HG02943 (cell line): ENCODE measurements around the gene PPM1H.

Experiments used
- ATAC-seq: cut with Tn5 transposase; IDR thresholded peaks from one replicate; pipeline ENCODE4 v1.9.1; 2021; ENCODE audit warnings: mild to moderate bottlenecking, low read depth, moderate library complexity; ENCODE audit not compliant: unreplicated experiment

The PPM1H gene

DNA sequence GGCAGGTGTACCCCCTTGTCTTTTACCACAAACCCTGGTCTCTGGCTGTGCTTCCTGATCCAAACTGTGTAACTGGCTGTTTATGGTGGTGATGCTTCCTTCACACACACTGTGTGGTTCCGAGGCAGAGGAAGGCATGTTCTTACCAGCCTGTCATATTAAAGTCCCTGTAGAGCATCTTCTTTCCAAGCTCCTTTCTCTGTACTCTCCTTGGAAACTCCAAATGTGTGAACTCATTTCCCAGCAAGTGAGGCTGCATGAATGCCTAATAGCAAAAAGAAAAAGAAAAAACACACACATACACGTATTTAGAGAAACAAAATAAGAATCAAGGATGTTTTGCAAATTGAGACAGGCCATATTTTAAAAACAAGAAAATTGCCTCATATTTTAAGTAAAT lies 214.9 kb downstream of the PPM1H start:
- no peak for ATAC-seq

DNA sequence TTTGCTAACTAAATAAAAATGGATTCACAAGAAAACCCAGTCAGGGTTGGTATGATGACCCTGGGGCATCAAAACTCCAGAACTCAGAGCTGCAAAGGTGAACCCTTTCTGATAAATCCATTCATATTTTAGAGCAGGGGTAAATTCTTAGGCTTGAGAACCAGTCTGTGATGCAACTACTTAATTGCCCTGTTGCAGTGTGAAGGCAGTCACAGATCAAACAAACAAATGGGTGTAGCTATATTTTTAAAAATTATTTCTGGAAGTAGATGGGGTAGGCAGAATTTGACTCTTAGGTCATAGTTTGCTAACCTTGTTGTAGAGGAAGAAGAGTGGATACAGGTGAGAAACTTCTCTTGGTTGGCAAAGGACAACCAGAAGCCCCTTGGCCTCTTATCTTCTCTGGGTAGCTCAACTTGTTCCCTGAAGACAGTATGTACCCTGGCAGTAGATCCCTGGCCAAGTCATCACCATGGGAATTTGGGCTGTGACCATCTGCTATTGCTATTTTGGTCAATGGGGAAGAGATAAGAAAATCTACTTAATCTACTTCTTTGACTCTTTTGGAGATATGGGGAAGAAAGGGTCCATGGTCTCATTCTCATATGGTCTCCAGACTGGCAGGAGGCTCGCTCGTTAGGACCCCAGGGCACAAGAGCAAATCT lies 216.1 kb downstream of the PPM1H start:
- no peak for ATAC-seq

DNA sequence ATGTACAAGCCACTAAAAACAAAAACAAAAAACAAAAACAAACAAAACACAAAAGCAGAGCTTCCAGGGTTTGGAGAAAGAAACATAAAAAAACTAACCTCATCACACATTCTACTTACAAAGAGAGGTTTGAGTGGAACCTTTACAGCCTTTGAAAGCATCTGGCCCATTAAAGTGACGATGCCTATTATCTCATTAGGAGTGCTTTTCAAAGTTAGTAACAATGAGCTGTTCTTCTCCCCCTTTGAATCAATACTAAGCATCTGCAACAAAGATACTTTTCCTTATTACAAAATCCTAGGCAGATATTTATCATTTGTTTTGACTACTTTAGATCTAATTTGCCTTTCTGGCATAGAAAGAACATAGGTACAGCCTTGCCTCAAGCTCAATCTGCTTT lies 217.3 kb downstream of the PPM1H start:
- no peak for ATAC-seq

DNA sequence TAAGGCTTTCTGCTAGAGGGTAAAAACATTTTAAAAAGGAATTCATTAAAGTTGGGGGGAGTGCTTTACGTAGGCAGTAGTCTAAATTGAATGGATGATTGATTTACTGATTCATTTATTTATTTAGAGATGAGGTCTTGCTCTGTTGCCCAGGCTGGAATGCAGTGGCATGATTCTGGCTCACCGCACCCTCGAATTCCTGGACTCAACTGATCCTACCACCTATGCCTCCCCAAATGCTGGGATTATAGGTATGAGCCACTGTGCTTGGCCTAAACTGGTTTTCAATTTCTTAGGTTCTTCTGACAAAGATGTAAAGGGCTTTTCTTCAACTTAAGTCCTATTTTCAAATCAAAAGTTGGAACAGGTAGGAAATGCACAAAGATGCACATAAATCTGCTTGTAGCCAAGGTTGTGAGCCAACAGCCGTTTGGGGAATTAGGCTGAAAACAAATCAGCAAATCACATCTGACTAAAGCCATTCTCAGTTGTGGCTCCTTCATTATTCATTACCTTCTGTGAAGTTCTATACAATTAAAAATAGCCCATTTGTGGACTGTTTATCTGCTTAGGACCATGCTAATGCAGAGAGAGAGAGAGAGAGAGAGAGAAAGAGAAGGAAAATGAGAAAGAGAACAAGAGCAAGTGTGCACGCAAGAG lies 218.0 kb downstream of the PPM1H start:
- no peak for ATAC-seq

DNA sequence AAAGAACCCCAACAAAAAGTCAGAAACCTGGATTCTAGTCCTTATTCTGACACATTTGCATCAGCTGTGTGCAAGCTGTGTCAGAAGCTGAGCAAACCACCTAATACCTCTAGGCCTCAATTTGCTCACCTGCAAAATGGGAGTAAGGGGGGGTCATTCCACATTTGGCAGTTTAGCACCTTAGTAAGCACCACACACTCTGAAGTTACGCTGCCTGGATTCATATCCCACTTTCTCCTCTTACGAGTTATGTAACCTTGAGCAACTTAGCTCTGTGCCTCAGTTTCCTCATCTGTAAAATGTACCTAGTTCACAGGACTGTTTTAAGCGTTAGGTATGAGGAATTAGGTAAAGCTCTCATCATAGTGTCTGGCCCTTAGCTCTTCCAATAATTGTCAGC lies 218.9 kb downstream of the PPM1H start:
- no peak for ATAC-seq

DNA sequence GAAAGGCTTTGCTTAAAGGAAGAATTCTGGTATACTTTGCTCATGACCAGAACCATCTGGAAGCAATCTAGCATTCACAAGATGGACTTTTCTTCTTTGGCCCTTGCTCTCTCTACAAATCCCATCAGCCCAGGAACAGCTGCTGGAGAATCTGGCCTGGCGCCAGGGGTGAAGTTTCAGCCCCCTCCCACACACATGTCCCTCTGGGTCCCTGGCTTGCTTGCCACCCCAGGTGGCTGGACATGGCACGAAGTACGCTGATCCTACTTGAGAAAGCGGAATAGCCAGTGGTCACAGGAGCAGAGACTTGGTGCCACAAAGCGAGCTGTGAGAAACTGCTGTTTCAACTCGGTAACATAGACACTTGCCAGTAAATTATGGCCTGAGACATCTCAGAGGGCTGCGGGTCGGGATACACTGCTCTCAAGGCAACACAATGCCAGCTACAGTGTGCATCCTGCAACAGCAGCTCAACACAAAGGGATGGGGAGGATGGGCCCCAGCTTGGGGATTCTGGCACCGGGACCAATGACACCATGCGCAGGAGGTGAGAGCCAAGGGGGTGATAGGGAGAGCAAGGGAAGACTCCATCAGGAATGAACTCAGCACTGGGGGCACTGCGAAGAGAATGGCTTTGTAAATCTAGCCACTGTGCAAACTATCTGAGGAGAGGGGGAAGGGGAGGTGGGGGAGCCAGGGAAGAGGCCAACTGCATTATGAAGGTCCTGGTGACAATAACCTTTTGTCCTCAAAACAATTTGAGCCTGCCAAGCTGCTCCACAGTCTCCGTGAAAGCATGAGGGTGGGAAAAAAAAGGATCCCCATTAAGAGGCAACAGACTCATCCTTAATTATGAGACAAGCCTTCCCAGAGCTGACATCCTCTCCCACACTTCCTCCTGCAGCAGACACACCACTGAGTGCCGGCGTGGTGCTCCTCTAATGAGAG lies 219.9 kb downstream of the PPM1H start:
- ATAC-seq = no peak

DNA sequence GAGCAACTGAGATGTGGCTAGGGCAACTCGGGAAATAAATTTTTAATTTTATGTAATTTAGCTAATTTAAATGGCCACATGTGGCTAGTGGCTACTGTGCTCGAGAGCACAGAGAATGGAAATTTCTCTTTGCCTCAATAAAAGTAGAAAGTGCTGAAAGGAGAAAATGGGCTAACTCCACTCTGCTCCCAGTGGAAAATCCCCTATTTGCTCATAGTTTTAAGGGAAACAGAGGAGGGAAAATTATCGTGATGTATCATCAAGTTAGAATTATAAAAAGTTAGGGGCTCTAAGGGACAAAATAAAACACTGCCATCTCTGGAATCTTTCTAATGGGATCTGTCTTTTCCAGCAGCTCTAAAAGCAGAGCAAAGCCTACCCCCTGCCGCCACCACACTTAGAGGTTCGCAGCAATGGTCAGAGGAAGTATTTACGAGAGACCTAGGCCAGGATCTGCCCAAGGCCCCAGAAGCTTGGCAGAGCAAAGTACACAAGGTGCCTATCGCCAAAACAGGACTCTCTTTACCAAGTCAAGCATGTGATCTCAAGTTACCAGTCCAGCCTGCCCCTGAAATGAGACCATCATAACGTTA lies 220.7 kb downstream of the PPM1H start:
- ATAC-seq = no peak

DNA sequence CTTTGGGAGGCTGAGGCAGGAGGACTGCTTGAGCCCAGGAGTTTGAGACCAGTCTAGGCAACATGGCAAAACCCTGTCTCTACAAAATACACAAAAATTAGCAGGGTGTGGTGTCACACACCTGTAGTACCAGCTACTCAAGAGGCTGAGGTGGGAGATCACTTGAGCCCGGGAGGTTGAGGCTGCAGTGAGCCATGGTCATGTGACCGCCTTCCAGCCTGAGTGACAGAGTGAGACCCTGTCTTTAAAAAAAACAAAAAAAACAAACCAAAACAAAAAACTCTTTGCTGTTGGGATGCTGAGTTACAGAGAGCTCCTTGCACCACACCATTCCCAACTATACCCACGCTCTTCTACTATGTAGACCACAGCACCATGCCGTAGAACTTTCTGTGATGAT lies 221.2 kb downstream of the PPM1H start:
- ATAC-seq = no peak

DNA sequence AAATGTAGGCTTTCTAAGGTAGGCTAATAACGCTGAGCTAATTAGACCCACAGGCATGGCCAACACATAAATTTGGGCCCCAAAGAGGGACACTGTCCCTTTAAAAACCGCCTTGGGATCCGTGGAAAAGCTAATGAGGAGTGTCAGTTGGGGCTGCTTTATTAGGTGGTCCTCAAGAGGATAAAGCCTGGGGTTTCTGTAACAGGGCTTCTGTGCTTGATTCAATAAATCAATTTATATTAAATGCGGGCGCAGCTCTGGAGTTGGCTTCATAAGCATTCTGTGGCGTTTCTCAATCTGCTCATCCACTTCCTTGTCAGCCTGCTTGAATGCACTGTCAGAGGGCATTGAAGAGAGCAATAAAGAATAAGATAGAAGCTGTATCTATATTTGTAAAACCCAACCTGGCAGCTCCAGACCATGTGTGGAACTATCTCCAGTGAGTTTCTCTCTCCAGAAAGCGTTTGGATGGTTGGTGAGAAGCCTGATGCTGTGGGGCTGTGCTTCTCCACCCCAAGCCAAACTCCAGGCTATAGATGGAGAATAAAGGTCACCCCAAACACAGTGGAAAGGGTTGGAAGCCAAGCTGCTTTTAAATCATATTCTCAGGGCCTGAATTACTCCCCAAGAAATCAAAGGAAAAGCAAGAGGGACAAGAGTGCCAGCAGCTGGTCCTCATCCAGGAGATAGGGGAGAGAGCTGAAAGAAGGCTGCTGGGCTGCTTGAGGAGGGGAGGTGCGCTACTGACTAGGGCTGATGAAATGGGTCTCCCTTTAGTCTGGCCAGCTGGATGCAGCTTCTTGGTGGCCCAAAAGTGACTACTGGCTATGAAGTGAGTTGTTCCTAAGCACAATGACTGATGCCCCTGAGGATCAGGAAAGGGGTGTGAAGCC lies 222.0 kb downstream of the PPM1H start:
- ATAC-seq = no peak

DNA sequence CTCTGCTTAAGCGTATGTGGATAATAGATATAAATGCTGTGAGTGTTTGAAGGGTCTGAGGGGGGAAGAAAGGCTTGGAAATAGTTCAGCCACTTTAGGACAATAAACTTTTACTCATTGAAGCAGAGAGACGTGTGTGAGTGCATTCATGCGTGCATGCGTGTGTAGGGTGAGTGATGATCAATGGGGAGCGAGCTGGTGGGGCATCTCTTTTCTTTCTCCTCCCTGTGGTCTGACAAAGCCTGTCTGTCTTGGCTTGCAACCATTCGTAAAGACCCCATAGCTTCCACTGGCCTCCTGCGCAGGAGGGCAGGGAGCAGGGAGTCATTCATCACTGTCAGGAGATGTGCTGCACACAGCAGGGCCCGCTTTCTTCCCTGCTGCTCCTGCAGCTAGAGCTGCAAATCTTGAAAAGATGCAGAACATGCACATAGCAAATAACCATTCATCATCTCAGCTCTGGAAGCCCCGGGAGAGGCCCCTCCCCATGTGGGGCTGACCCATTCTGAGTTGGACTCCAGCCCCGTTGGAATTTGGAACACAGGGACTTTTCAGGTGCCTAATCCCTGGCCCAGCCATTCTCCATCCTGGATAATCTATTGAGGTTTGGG lies 223.2 kb downstream of the PPM1H start:
- no peak for ATAC-seq

DNA sequence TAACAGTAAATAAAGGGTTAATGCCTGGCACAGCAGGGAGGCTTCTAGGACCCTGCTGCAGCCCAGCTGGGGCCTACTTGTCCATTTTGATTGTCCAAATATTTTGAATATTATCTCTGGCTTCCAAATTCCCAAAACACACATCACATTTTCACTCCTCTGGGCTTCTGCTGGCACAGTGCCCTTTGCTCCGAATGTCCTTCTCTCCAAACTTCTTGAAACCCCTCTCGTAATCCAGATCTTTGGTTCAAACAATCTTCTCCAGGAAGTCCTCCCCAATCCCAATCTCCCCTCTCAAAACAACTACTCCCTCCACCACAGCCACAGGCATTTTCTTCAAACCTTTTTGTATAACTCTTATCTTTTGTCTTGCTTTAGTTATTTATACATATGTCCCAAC lies 225.6 kb downstream of the PPM1H start:
- ATAC-seq = no peak

DNA sequence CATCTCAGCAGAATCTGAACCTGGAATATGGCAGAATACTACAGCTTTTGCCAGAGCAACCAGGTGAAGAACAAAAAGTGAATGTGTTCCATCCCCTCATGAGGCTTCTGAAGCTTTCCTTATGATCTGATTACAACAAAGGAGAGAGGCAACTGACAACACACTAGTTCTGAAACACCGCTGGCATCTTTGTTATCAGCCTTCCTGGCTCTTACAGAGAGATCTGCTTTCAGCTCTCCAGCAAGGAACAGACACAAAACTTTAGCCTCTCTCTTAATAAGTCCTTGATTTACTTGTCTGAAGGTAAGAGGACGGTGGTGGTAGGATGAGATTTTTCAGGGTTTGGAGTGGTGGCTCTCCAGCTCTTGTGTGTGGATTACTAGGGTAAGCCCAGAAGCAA lies 227.0 kb downstream of the PPM1H start:
- no peak for ATAC-seq

DNA sequence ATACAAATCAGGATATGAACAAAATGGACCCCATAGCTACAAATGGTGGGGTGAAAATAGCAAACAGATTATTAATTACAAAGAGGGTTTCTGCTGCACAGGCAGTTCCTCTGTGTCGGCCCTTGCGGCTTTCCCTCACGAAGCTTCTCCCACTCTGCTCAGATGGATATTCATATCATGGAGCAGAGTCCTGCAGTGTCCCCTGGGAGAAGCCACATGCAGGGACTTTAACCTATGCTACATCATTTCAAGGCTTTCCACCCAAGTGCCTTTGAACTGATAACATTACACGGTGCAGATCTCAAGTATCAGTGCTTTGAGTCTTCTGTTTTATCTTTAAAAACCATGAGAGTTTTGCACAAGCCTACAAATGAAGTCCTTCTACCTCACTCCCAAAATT lies 229.1 kb downstream of the PPM1H start:
- no peak for ATAC-seq

DNA sequence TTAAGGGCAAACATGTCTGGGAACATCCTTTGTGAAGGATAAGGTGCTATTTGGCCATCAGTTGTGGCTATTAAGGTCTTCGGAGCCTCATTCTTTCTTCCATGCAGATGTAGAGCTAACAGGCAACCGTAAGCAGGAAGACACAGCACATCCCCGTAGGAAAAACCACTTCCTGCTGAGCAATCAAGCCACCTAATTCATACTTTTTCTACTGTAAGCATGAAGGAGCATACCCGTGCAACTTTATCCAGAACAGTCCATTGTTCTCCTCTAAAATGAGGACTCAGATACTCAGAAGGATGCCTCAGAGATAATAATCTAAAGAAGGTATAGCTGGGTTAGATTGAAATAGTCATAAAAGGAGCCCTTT lies 232.0 kb downstream of the PPM1H start:
- ATAC-seq = no peak

DNA sequence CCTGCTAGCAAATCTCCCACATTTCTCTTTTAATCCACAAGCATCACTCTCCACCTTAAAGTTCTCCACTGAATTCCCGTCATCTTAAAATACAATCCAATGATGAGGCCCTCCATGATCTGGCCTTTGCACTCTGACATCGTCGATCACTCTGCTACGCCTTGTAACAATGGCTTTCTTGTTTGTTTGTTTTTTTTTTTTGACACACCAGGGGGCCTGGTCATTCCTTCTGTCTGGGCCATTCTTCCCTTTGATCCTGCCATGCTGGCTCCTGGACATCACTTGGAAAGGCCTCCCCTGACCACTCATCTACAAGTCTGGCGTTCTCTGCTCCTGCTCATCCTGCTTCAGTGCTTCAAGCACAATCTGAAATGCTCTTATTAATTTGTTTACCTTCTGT lies 233.5 kb downstream of the PPM1H start:
- no peak for ATAC-seq

DNA sequence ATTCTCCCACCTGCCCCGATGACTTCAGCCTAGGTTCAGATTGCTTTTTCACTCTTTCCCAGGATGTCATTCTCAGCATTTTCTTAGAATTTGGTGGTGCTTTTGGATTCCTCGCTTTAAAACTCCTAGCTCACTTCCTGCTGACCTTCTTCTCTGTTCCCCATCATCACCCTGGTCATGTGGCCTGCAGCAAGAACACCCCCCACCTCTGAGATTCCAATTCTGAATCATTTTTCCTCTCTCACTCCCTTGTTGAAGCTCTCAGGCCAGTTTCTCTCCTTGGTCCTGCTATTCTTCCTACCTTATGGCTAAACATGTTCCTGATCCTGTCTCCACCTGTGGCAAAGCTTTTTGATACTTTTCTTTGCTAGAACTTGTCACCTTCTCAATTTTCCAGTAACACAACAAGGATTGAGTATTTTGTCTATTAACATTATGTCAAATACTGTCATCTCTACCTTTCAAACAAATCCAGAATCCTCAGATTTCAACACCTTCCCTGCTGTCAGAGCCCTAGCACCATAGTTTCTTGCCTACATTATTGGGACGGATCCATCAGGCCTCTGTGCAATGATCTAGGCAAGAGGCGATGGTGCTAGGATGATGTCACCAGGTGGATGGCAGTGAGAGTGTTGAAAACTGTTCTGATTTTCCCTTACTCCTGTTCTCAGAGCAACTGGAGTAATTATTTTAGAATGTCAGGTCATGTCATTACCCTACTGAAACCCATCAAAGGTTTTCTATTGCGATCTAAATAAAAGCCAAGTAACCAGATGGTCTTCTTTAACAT lies 234.7 kb downstream of the PPM1H start:
- no peak for ATAC-seq

DNA sequence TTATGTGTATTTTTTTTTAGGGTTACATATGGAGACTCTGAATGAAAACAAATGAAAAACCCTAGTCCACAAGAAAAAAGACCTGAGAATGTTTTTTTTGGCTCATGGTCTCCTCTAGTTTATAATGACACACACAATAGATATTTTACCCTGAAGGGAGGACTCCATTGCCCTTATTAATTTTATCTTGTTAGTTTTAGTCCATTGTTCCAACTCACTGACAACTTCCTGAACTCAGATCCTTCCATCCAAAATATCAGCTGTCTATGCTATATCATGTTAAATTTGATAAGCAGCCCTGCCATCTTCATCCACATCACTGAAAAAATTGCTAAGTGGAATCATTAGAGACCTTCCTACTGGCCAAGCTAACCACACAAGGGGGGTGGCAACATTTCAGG lies 236.2 kb downstream of the PPM1H start:
- no peak for ATAC-seq

DNA sequence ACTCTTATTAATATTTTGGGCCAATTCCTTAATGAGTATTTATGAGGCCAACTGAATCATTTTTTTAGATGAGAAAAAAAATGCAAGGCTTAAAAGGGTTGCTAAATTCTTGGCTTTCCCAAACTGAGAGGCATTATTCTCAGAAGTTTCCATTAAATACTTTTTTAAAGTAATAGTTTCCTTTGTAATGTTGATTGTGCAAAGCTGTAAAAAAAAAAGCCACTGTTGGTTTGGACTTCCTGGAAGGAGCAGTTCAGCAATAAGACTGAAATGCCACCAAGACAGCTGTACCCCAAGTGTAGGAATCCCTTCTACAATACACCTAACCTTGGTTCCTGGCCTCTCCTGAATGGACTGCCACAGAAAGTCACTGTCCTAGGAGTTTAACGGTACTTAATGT lies 237.1 kb downstream of the PPM1H start:
- ATAC-seq = no peak

DNA sequence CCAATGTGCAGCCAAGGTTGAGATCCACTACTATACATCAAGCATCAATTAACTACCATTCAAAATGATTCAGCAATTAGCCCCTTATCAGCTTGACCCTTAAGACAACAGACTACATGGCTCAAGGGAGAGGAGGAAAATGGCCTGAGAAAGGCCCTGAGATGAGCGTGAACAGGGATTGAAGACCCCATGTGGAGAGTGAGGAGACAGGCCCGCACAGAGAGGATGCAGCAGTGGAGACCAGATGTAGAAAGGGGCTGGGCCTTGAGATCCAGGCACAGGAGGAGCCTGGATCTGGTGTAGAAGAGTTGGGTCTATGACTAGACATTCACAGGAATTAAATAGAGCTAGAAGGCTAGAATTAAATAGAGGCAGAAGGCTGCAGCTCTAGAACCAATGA lies 239.3 kb downstream of the PPM1H start:
- ATAC-seq = no peak
